Stimulated activated CD8-positive, alpha-beta memory T cell treated with anti-CD3 and anti-CD28 coated beads, Interleukin-2, amount 100 ng/mL, for 1 hour (primary cell): ENCODE measurements around the gene SRMS.
A peak's percentile ranks its signal among the peaks of the same experiment; 100 is the strongest.

Experiments used
- DNase-seq, 2 donors: peaks; one replicate each; pipeline ENCODE4 v3.0.0-alpha.2; 2020; ENCODE audit warnings: low read depth in 2 of 2

Gene SRMS

DNA sequence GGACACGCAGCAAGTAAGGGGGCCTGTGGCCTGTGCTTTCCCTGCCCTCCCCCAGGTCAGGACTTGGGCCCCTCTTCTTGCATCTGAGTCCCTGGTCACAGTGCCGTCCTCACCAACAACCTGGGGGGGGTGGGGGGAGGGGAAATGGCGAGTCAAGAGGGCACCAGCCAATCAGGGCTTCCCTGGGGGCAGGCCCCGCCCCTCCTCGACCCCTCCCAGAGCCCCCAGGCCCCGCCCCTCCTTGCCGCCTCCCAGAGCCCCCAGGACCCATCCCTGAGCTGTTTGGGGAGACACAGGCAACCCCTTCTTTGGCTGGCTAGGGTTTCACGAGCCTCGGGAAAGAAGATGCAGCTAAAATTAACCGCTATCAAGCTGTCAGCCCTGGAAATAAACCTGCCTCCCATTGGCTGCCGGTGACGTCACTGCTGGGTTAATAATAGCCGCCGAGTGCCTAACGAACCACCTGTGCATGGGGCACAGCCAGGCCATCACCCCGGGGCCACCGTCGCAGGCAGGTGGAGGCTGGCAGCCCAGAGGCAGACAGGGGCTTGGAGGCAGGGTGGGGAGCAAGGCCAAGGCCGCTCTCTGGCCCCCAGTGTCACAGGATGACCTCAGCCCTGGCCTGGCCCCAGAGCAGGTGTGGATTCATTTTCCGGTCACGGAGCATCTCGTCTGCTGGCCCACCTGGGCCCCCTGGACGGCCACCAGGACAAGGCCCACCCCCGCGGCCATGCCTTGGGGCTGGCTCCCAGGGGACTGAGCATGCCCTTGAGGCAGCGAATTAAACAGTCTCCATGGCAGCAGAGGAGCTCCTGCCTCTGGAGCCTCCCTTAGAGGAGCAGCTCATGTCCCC, 45.5 kb downstream of the SRMS start:
- DNase-seq, result no peak

DNA sequence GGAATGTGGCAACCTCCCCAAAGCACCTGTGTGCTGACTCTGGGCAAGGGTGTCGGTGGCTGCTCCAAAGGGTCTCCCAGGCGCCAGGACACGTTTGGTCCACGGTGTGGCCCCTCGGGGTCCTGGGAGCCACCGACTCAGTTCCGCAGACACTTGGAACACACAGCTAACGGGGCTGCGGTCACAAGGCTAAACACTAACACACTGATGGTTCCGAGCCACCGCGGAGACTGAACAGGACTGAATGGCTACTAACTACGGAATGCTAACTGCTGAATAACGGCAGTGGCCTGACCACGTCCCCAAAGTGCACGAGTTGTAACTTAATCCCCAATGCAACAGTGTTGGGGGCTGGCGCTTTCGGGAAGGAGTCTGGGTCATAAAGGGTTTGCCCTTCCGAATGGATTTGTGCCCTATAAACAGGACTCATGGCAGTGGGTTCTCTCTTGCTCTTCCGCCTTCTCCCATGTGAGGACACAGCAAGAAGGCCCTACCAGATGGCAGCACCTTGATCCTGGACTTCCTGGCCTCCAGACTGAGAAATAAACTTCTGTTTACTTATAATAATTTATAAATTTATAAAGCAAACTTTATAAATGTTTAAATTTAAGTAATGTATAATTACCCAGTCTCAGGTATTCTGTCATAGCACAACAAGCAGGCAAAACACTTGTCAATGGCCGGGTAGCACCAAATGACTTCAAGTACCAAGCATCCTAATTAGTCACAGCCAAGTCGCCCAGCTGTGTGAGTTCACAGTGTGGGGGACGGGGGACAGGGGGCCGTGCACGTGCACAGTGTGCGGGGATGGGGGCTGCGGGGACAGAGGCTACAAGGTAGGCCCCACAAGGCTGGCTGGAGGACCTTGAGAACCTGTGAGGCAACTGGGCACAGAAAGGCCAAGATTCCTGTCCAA, 46.4 kb downstream of the SRMS start:
- DNase-seq, result no peak

DNA sequence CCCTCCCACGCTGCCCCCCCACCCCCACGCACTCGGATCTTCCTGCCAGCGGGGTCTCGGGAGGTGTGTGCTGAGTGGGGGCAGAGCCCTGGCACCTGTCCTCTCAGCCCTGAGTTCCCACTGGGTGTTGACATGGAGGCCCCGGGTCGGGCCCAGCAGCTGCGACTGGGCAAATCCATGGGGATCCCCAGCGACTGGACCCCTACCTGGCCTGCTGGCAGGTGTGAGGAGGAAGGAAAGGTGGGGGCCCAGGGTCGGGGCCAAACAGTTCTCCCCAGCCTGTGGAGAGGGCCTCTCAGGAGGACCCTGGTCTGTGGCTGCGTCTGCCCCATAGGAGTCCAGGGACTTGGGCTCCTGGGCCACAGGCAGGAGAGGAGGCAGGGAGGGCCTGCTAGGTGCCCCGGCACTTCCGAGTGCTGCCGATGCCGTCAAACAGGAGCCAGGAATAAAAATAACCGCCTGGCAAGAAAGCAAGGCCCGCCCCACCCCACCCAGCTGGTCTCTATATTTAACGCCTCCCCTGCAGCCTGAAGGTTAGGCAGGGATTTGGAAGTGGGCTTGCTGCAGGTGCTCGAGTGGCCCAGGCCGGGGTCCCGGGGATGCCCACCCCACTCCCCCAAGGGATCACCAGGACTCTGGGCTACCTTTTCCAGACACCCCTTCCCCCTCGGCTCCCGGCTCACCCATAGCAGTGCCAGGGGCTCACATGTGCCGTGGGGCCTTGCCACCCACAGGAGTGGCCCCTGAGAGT, 47.2 kb downstream of the SRMS start:
- no peak for DNase-seq

DNA sequence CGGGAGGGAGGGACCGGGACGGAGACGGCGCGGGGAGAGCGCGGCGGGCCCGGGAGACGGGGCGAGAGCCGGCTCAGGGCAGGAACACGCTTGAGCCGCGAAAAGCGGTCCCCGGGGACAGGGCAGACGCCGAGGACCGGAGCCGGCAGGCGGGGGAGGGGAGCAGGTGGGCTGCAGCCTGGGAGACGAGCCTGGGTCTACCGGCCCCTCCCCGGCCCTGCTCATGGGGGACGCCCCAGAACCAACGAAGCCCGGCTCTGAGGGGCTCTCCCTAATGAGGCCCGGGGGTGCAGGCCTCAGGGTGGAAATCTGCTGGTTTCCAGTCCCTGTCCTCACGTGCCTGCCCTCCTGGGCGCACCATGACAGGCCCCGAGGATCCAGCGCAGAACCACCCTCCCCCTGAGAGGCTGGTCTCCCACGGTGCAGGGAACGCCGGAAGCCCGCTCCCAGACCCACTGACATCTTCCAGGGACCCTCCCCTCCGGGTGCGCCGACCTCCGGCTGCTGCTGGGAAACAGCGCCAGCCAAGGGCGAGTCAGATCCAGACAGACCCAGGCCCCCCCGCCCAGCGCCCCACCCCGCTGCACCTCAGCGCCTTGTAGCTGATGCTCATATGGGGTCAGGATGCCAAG, 48.1 kb downstream of the SRMS start:
- DNase-seq, result no peak

DNA sequence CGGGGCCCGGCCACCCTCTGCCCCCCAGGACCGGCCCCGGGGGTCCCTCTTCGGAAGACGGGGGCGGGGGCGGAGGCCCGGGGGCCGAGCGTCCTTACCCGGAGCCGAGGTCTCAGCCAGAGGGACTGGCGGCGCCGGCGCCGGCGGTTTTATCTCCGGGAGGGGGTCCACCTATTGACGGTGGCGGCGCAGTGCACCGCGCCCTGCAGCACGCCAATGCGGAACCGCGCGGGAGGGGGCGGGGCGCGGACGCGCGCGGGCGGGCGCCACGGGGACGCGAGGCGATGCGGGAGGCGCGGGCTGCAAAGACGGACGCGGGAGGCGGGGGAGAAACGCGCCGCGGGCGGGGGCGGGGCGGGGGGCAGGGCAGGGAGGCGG, 48.6 kb downstream of the SRMS start, which contains the start of gene EEF1A2:
Gene EEF1A2 (minus strand): TSS at position 124 of the 378 bp plus-strand sequence. CDS start 1,320 bp downstream, outside the sequence.
- DNase-seq, result peak in 1 of 2 donors; percentile 12

DNA sequence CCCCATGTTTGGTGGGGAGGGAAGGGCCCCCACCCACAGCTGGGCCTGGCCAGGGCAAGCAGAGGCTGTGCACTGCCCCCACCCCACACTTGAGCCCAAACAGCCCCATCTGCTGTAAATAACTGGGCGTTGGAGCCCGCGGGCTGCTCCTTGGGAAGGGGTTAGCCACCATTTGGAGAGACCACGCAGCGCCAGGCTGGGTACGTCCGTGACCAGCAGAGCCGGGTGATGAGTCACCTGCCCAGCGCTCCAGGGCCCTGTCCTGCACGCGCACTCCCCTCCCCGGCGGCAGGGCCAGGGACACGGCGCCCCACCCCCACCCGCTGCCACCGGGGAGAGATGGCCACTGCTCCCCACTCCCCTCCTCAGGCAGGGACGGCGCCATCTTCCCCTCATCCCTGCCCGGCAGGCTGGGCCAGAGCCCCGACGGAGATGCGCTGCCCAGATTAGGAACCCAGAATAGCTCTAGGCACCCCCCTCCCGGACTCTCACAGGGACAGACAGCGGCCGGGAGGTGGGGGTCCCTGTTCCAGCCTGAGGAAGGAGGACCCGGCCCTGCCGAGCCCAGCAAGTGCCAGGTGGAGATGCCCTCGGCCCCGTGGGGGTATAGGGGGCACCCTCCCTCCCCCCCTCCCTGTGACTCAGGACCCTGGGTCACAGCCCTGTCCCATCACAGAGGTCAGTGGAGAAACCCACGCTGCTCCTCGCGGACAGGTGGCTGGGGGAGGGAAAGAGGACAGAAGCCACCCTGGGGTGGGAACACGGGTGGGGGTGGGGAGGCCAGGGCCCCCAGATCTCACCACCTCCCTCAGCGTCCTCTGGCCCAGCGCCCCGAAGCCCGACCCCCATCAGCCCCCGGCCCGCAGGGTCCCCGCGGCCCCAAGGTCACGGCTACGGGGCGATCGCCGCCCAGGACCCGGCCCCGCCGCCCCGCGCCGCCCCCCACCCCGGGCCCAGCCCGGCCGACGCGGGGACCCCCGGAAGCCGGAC, 49.3 kb downstream of the SRMS start:
- DNase-seq, result no peak

DNA sequence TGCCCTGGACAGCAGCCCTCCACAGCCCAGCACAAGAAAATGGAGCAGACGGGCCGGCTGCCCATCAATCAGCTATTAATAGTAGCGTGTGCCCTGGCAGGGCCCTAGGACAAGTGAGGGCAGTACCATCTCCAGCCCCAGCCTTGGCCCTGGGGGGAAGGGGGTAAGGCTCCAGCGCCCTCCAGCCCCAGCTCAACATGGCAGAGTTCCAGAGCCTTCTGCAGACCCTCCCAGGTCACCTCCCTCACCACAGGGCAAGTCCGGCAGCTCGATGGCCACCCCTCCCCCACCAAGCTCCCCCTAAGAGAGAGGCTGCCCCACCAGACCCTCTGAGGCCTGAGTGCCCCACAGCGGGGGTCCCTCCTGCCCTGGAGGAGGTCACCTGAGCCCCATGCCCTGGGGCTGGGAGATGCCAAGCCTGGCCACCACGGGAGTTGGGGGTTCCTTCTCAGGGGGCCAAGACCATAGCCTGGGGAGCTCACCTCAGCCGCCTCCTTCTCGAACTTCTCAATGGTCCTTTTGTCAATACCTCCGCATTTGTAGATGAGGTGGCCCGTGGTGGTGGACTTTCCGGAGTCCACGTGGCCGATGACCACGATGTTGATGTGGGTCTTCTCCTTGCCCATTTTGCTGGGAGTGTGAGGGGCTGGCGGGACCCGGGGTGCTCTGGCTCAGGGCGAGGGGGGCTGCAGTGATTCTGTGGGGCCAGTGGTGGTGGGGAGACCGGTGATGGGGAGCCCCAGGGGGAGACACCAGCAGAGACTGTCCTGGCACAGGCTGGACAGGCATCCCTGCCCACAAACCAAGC, 50.2 kb downstream of the SRMS start:
- DNase-seq, result no peak

DNA sequence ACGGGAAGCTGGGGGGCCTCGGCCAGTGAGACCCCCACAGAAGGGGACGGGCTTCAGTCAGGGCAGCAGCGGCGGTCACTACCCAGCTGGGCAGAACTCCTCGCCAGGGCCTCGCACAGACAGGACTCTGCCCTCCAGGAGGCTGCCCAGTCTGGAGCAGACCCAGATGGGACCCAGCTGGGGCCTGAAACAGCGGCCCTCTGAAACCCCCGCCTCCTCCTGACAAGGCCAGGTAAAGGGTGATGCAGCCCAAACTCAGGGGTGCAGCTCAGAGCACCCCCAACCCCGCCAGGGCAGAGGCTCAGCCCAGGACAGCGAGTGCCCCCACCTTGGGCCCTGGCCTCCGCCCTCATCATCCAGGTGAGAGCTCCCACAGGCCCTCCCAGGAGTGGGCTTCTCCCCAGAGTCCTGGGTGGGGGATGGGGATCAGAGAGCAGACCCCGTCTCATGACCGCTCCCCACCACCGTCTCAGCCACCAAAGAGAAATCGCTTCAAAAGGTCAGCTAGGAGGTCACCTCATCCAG, 50.9 kb downstream of the SRMS start:
- no peak for DNase-seq

DNA sequence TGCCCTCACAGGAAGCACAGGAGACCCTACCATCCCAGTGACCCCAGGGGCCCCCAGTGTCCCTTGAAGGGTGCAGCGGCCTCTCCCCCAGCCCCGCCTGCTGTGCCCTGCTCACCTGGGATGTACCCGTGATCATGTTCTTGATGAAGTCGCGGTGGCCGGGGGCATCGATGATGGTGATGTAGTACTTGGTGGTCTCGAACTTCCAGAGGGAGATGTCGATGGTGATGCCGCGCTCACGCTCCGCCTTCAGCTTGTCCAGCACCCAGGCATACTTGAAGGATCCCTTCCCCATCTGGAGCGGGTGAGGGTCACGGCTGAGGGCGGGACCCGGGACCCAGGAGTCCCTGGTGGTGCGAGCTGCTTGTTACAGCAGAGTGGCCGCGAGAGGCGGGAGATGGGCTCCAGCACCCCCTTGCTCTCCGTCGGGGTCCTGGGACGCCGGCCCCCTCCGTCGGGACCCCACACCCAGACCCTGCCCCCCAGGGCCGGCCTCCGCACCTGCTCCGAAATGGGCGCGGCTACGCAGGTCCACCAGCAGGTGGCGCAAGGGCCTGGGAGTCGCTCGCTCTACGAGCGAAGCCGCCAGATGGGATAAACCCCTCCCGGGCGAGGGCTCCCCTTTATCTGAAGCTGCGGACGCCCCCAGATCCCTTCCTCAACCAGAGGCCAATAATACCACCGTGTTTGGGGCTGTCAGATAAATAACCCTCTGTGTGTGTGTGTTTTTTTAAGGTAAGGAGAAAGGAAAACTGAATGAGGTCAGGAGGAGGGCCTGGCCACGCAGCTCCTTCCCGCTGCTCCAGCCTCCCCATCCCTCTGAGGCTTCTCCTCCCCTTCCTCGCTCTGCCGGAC, 51.6 kb downstream of the SRMS start:
- peak; percentile 63 for DNase-seq

DNA sequence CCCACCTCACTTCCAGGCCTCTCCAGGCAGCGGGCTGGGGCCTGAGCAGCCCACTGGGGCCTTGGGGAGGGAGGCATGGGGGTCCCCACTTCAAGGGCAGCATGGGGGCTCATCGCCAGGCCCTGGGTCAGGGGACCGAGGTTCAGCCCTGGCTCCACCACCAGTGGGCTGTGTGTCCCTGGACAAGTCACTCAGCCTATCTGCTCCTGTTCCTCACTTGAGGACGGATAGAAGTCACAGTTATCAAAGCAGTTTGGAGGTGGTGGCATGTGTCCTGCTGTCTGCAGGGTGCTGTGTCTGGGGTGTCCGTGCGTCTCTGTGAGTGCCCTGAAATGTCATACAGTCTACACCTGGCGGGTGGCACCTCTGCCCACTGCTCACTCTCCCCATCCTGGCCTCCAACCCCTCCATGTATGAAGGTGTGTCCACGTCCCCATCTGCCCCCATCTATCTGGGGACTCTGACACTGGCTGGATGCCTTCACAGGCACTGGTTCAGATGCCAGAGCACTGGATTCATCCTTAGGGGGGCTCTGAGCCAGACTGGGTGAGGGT, 52.3 kb downstream of the SRMS start:
- no peak for DNase-seq

DNA sequence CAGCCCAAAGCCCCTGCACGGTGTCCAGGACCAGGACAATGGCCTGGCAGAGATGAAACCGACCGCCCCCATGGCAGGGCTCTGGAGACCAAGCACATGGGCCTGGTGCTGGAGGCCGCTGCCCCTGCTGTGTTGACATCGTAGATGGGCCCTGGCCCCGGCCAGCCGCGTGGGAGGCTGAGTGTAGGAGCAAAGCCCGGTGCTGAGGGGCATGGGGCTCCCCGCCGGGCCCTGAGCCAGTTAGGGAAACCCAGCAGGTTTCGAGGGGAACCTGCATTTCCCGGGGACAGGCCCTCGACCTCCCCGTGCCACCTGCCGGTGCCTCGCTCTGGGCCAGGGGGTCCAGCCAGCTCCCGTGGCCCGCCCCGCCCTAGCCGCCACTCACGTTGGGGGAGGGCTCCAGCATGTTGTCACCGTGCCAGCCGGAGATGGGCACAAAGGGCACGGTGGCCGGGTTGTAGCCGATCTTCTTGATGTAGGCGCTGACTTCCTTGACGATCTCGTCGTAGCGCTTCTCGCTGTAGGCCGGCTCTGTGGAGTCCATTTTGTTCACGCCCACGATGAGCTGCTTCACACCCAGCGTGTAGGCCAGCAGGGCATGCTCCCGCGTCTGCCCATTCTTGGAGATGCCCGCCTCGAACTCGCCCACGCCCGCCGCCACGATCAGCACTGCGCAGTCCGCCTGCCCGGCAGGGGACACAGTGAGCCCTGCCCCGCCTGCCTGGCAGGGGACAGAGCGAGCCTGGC, 53.0 kb downstream of the SRMS start:
- DNase-seq, result no peak

DNA sequence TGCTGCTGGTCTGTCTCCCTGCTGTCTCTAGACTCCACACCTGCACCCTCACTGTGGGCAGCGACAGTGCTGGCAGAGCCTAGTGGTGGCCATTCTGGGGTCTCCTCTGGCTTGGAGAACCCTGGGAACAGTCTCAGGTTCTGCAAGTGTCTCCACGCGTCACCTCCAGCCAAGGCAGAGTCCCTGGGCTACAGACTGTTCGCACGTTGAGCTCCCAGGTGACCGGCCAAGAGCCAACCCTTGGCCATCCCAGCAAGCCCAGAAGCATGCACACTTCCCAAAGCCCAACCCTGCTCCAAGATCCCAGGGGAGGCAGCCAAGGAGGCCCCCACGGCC, 53.5 kb downstream of the SRMS start:
- DNase-seq, result no peak

DNA sequence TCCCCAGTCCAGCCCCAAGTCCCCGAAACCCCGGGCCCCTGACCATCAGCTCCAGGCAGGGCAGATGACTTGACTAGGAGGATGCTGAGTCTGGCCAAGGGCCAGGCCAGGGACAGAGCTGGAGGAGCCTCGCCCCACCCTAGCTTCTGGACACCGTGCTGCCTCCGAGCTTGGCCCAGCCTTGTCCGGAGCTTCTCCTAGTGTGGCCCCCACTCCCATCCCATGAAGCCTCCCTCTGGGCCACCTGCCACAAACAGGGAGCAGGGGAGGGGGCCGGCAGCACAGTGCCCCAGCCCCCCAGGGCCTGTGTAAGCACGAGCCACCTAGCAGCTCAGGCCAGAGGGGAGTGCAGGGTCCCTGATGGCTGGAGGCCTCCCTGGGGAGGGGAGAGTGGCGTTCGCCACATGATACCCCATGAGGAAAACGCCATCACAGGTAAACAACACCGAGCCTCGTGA, 54.0 kb downstream of the SRMS start:
- no peak for DNase-seq

DNA sequence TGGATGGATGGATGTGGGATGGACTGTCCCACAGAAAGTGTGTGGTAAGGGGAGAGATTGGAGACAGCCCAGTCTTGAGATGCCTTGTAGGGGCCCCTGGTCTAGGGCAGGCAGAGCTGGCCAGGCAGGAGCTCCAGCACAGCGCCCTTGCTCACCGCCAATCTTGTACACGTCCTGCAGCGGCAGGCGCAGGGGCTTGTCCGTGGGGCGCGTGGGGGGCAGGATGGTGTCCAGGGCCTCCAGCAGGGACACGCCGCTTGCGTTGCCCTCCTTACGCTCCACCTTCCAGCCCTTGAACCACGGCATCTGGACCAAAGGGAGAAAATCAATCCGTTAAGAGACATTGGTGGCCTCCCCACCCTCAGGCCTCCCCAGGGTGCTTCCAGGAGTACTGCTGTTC, 54.6 kb downstream of the SRMS start:
- no peak for DNase-seq

DNA sequence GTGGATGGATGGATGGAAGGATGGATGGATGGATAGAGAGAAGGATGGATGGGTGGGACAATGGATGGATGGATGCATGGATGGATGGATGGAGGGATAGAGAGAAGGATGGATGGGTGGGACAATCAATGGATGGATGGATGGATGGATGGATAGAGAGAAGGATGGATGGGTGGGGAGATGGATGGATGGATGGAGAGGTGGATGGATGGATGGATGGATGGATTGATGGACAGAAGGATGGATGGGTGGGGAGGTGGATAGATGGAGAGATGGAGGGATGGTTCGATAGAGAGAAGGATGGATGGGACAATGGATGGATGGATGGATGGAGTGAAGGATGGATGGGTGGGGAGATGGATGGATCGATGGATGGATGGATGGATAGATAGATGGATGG, 55.0 kb downstream of the SRMS start:
- no peak for DNase-seq

DNA sequence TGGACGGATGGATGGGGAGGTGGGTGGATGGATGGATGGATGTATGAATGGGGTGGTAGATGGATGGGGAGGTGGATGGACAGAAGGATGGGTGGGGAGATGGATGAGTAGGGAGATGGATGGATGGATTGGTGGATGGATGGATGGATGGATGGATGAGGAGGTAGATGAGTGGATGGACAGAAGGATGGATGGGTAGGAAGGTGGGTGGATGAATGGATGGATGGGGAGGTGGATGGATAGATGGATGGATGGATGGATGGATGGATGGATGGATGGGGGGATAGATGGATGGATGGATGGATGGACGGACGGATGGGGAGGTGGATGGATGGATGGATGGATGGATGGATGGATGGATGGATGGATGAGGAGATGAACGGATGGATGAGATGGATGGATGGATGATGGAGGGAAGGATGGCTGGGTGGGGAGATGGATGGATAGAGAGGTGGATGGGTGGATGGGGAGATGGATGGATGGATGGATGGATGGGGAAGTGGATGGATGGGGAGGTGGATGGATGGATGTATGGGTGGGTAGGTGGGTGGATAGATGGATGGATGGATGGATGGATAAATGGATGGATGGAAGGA, 55.8 kb downstream of the SRMS start:
- DNase-seq, result no peak

DNA sequence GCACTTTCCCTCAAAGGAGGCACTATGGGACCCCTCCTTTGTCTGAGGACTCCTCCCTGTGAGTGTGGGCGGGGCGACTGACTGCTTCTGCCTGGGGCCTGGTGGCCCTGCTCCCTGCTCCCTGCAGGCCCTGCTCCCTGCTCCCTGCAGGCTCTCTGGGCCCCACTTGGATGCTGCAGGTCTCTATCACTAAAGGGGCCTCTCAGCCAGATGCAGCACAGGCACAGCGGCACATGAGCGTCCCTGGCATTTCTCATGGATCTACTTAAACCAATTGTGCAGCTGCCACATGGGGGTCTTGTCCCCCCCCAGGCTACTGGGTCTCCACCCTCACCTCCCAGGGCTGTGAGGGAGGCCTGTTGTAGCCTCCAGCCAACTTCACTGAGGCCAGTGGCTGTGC, 56.5 kb downstream of the SRMS start:
- DNase-seq, result no peak
